ENCODE data around the gene ADAMTS20.

- TF ChIP-seq, protein P1, sequence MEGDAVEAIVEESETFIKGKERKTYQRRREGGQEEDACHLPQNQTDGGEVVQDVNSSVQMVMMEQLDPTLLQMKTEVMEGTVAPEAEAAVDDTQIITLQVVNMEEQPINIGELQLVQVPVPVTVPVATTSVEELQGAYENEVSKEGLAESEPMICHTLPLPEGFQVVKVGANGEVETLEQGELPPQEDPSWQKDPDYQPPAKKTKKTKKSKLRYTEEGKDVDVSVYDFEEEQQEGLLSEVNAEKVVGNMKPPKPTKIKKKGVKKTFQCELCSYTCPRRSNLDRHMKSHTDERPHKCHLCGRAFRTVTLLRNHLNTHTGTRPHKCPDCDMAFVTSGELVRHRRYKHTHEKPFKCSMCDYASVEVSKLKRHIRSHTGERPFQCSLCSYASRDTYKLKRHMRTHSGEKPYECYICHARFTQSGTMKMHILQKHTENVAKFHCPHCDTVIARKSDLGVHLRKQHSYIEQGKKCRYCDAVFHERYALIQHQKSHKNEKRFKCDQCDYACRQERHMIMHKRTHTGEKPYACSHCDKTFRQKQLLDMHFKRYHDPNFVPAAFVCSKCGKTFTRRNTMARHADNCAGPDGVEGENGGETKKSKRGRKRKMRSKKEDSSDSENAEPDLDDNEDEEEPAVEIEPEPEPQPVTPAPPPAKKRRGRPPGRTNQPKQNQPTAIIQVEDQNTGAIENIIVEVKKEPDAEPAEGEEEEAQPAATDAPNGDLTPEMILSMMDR (IDR thresholded peaks at IDR 0.05; ENCODE audit: low read depth, low read length): no peak
- TF ChIP-seq EZH2phosphoT487 (IDR thresholded peaks at IDR 0.05; ENCODE audit: low read depth): no peak
Measured at GRCh38 chr12:43332977-43333640, 218.9 kb downstream of the ADAMTS20 start.

All from OCI-LY3 (cell line).